Astrocyte (in vitro differentiated cells and primary cell): ENCODE measurements around the gene NUDT15. TPM values are rescaled to one million over a fixed set of nuclear protein-coding genes. Genes with fewer than 3 reads are reported as not detected.
A peak's percentile ranks its signal among the peaks of the same experiment; 100 is the strongest.

Experiments
- DNase-seq: peaks from one replicate; pipeline ENCODE4 v3.0.0-alpha.2; 2010; ENCODE audit warnings: low read depth
- FAIRE-seq: peaks from 2 replicates; lab custom pipeline; 2011; peaks lifted over from hg19 to GRCh38; lab: Jason Lieb, UNC
- H2AFZ ChIP-seq: 2 replicates; pipeline ENCODE4 v1.6.0; 2012; ENCODE audit warnings: low read depth, low read length, inconsistent platforms
- H3K27ac ChIP-seq: 2 replicates; pipeline ENCODE4 v1.5.1; 2011; ENCODE audit warnings: low read depth, low read length, inconsistent platforms
- H3K27me3 ChIP-seq: 2 replicates; pipeline ENCODE4 v1.6.0; 2011; ENCODE audit warnings: low read length, inconsistent platforms; ENCODE audit not compliant: insufficient read depth
- H3K36me3 ChIP-seq: 2 replicates; pipeline ENCODE4 v1.5.1; 2011; ENCODE audit warnings: low read length, inconsistent platforms; ENCODE audit not compliant: insufficient read depth
- H3K4me1 ChIP-seq: 2 replicates; pipeline ENCODE4 v1.5.1; 2011; ENCODE audit warnings: low read length, inconsistent platforms; ENCODE audit not compliant: insufficient read depth
- H3K4me2 ChIP-seq: 2 replicates; pipeline ENCODE4 v1.6.0; 2012; ENCODE audit warnings: low read length, inconsistent platforms
- H3K4me3 ChIP-seq: 2 replicates; pipeline ENCODE4 v1.5.1; 2011; ENCODE audit warnings: low read depth, mild to moderate bottlenecking, low read length, inconsistent platforms; ENCODE audit not compliant: insufficient read depth
- H3K79me2 ChIP-seq: 2 replicates; pipeline ENCODE4 v1.6.0; 2012; ENCODE audit warnings: mild to moderate bottlenecking, low read length, inconsistent platforms; ENCODE audit not compliant: insufficient read depth
- H3K9ac ChIP-seq: 2 replicates; pipeline ENCODE4 v1.6.0; 2012; ENCODE audit warnings: mild to moderate bottlenecking, low read length, inconsistent platforms
- H3K9me3 ChIP-seq: 2 replicates; pipeline ENCODE4 v1.5.1; 2012; ENCODE audit warnings: low read depth, mild to moderate bottlenecking, low read length, inconsistent platforms; ENCODE audit not compliant: insufficient read depth
- H4K20me1 ChIP-seq: 2 replicates; pipeline ENCODE4 v1.6.0; 2012; ENCODE audit warnings: low read length, inconsistent platforms; ENCODE audit not compliant: insufficient read depth
- H3K27ac Mint-ChIP-seq: one replicate; pipeline ENCODE4 v1.8.0; 2021; ENCODE audit warnings: mild to moderate bottlenecking, mixed read lengths; ENCODE audit not compliant: unreplicated experiment
- H3K27me3 Mint-ChIP-seq: one replicate; pipeline ENCODE4 v1.8.0; 2021; ENCODE audit warnings: low read depth, mixed read lengths; ENCODE audit not compliant: unreplicated experiment
- H3K36me3 Mint-ChIP-seq: one replicate; pipeline ENCODE4 v1.8.0; 2021; ENCODE audit warnings: low read depth, mixed read lengths; ENCODE audit not compliant: unreplicated experiment
- H3K4me1 Mint-ChIP-seq: one replicate; pipeline ENCODE4 v1.8.0; 2021; ENCODE audit warnings: low read depth, mixed read lengths; ENCODE audit not compliant: unreplicated experiment
- H3K4me3 Mint-ChIP-seq: one replicate; pipeline ENCODE4 v1.8.0; 2021; ENCODE audit warnings: mild to moderate bottlenecking, moderate library complexity, mixed read lengths; ENCODE audit not compliant: unreplicated experiment
- H3K9me3 Mint-ChIP-seq: one replicate; pipeline ENCODE4 v1.8.0; 2021; ENCODE audit warnings: mild to moderate bottlenecking, mixed read lengths; ENCODE audit not compliant: unreplicated experiment
- EZH2 ChIP-seq: IDR thresholded peaks from 2 replicates; pipeline ENCODE4 v1.6.1; 2012; ENCODE audit warnings: mild to moderate bottlenecking, low read length, inconsistent platforms; ENCODE audit not compliant: insufficient read depth
- total RNA-seq: library from RNA; stranded (reverse); gene quantifications from 2 replicates; pipeline ENCODE4 v1.2.1, GENCODE V29; 2021
- TF ChIP-seq, protein P1 (sequence below): IDR thresholded peaks from 2 replicates; pipeline ENCODE4 v1.5.1; 2011; ENCODE audit warnings: low read depth, mild to moderate bottlenecking, inconsistent platforms, low read length, moderate library complexity; ENCODE audit not compliant: insufficient read depth

Gene NUDT15
- total RNA-seq, 1 donor from 2014 or later, result 15.2 TPM

DNA sequence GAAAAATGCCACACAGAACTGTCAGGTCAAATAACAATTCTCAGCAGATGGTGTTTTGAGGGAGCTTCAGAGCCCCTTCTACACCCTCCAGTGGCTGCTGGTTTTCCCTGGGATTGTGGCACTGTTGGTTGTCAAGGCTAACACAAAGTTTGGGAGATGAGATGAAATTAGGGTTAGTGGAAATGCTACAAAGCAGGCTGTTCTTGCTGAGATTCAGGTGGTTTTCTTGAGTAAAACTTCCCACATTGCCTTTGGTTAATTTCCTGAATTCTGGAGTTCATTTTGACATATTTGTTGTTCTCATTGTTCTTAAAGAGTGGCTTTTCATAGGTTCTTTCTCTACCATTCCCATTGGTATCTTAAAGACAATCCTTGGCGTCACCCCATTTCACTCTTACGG lies 35.3 kb downstream of the NUDT15 start:
- no peak for DNase-seq

DNA sequence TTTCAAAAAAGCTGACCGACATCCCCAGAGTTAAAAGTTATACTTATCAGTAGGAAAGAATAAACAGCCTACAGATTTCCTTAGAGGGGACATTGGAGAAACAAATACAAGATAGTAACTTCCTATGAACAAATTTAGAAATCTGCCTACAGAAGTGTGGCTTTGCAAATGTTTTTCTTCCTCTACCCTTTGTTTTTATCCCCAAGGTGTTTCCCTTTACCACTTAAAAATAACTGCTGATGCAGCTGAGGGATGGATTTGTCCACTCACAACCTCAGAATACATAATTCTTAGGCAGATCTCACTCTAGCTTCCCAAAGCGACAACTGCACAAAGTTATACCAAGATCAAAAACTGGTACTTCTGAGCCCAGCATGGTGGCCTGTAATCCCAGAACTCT lies 36.5 kb downstream of the NUDT15 start:
- H3K4me1 ChIP-seq, result no peaks in the 10 kb centered on the region
- no peak overlapping the region for H3K27ac Mint-ChIP-seq
- no peaks in the 10 kb centered on the region for H3K27me3 ChIP-seq
- H2AFZ ChIP-seq, result no peak overlapping the region
- H3K4me2 ChIP-seq, result no peak overlapping the region
- H3K9me3 Mint-ChIP-seq, result peaks cover 30% of the 10 kb centered on the region
- H3K4me3 Mint-ChIP-seq, result no peak overlapping the region
- DNase-seq (no peak), FAIRE-seq (no peak)
- H3K27me3 Mint-ChIP-seq, result no peaks in the 10 kb centered on the region
- H3K4me1 Mint-ChIP-seq, result peaks cover 2% of the 10 kb centered on the region
- no peak overlapping the region for H3K4me3 ChIP-seq
- no peak overlapping the region for H3K27ac ChIP-seq
- peaks cover 51% of the 10 kb centered on the region for H3K36me3 Mint-ChIP-seq
- no peaks in the 10 kb centered on the region for H3K79me2 ChIP-seq
- H3K36me3 ChIP-seq, result peaks cover 31% of the 10 kb centered on the region
- TF ChIP-seq, protein P1, sequence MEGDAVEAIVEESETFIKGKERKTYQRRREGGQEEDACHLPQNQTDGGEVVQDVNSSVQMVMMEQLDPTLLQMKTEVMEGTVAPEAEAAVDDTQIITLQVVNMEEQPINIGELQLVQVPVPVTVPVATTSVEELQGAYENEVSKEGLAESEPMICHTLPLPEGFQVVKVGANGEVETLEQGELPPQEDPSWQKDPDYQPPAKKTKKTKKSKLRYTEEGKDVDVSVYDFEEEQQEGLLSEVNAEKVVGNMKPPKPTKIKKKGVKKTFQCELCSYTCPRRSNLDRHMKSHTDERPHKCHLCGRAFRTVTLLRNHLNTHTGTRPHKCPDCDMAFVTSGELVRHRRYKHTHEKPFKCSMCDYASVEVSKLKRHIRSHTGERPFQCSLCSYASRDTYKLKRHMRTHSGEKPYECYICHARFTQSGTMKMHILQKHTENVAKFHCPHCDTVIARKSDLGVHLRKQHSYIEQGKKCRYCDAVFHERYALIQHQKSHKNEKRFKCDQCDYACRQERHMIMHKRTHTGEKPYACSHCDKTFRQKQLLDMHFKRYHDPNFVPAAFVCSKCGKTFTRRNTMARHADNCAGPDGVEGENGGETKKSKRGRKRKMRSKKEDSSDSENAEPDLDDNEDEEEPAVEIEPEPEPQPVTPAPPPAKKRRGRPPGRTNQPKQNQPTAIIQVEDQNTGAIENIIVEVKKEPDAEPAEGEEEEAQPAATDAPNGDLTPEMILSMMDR, result no peak
- H3K9ac ChIP-seq, result no peak overlapping the region
- H3K9me3 ChIP-seq, result peaks cover 20% of the 10 kb centered on the region
- H4K20me1 ChIP-seq, result peaks cover 3% of the 10 kb centered on the region

More for the DNA sequence above, 35.3 kb downstream of the NUDT15 start:
- Mint-ChIP-seq H3K36me3 (peaks cover 56% of the 10 kb centered on the region), H3K4me1 (peaks cover 2% of the 10 kb centered on the region), H3K9me3 (peaks cover 30% of the 10 kb centered on the region), H3K4me3 (no peak overlapping the region), H3K27ac (peak overlapping the region; percentile 78), H3K27me3 (no peaks in the 10 kb centered on the region)
- Histone ChIP-seq H3K79me2 (no peaks in the 10 kb centered on the region), H3K9ac (no peak overlapping the region), H3K36me3 (peaks cover 30% of the 10 kb centered on the region), H3K4me3 (no peak overlapping the region), H3K4me1 (no peaks in the 10 kb centered on the region), H2AFZ (no peak overlapping the region), H3K9me3 (peaks cover 20% of the 10 kb centered on the region), H4K20me1 (no peaks in the 10 kb centered on the region), H3K4me2 (no peak overlapping the region), H3K27me3 (no peaks in the 10 kb centered on the region), H3K27ac (no peak overlapping the region)
- TF ChIP-seq, protein P1, result no peak
- TF ChIP-seq EZH2, result no peak
- no peak for FAIRE-seq

DNA sequence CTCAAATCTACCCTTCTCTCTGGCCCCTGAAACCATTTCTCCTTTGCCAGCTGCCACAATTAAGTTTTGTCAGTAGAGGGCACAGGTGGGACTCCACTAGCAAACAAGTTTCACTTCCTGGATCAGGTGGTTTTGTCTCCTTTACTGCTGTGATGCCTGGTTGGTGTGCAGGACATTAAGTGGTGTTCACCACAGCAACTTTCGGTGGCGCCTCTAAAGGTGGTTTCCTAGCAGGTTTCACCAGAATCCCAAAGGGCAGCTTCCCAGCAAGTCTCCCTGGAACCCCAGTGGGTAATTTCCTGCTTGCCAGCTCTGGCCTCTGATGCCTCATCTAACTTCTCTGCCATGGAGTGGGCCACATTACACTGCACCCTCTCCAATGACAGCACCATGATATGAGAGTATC lies 40.7 kb downstream of the NUDT15 start:
- Mint-ChIP-seq H3K4me3 (no peak overlapping the region), H3K4me1 (no peaks in the 10 kb centered on the region), H3K27ac (no peak overlapping the region), H3K27me3 (no peaks in the 10 kb centered on the region), H3K9me3 (no peaks in the 10 kb centered on the region), H3K36me3 (peaks cover 13% of the 10 kb centered on the region)
- peaks cover 3% of the 10 kb centered on the region for H4K20me1 ChIP-seq
- H3K27ac ChIP-seq, result no peak overlapping the region
- no peaks in the 10 kb centered on the region for H3K4me1 ChIP-seq
- H3K27me3 ChIP-seq, result no peaks in the 10 kb centered on the region
- no peak overlapping the region for H3K4me2 ChIP-seq
- FAIRE-seq (no peak), DNase-seq (no peak)
- H3K79me2 ChIP-seq, result peaks cover 3% of the 10 kb centered on the region
- H3K36me3 ChIP-seq, result peaks cover 46% of the 10 kb centered on the region
- no peaks in the 10 kb centered on the region for H3K9me3 ChIP-seq
- H3K9ac ChIP-seq, result no peak overlapping the region
- H2AFZ ChIP-seq, result no peak overlapping the region
- TF ChIP-seq, protein P1, result no peak
- TF ChIP-seq EZH2, result no peak
- no peak overlapping the region for H3K4me3 ChIP-seq
